Measurements from ENCODE around the gene AP2A1.

Gene AP2A1

GRCh38 chr19:49803529-49803856 lies 36.7 kb downstream of the AP2A1 start:
- TF ChIP-seq ZFX (IDR thresholded peaks at IDR 0.05) = no peak
- H3K27ac ChIP-seq = no peak overlapping the region

- TF ChIP-seq CTCF (conservative IDR thresholded peaks at IDR 0.05) = no peak
- TF ChIP-seq ZFX (IDR thresholded peaks at IDR 0.05) = no peak
- H3K27ac ChIP-seq = no peak overlapping the region
Observed at GRCh38 chr19:49805822-49806619, 39.2 kb downstream of the AP2A1 start.

- no peak overlapping the region for H3K27ac ChIP-seq
- TF ChIP-seq CTCF (conservative IDR thresholded peaks at IDR 0.05) (no peak), ZFX (IDR thresholded peaks at IDR 0.05) (no peak)
Observed at GRCh38 chr19:49806620-49806959, 39.8 kb downstream of the AP2A1 start.

- H3K27ac ChIP-seq = no peak overlapping the region
Observed at GRCh38 chr19:49807058-49807903, 40.5 kb downstream of the AP2A1 start.

GRCh38 chr19:49807904-49808675 lies 41.3 kb downstream of the AP2A1 start:
- no peak for TF ChIP-seq CTCF (conservative IDR thresholded peaks at IDR 0.05)
- TF ChIP-seq ZFX (IDR thresholded peaks at IDR 0.05) = no peak
- H3K27ac ChIP-seq = no peak overlapping the region

More at GRCh38 chr19:49807058-49807903, 40.5 kb downstream of the AP2A1 start:
- TF ChIP-seq ZFX (IDR thresholded peaks at IDR 0.05) (no peak), CTCF (conservative IDR thresholded peaks at IDR 0.05) (no peak)

GRCh38 chr19:49808711-49809159 lies 41.9 kb downstream of the AP2A1 start:
- H3K27ac ChIP-seq = no peak overlapping the region
- TF ChIP-seq ZFX (IDR thresholded peaks at IDR 0.05) (no peak), CTCF (conservative IDR thresholded peaks at IDR 0.05) (no peak)

- no peak overlapping the region for H3K27ac ChIP-seq
- no peak for TF ChIP-seq CTCF (conservative IDR thresholded peaks at IDR 0.05)
Observed at GRCh38 chr19:49809160-49809940, 42.5 kb downstream of the AP2A1 start.
